Mammary epithelial cell (primary cell): ENCODE data around the gene UBAC2.

Source experiments
- CTCF ChIP-seq, 2 donors: IDR thresholded peaks in 1 of 2; conservative IDR thresholded peaks in 1 of 2; 2 replicates each; pipeline ENCODE4 v1.5.1; 2011 to 2012; ENCODE audit warnings: inconsistent platforms in 2 of 2, low read length in 2 of 2, mild to moderate bottlenecking in 2 of 2, control low read depth in 1 of 2, low read depth in 1 of 2; ENCODE audit not compliant: insufficient read depth in 1 of 2; ENCODE audit errors: extremely low read depth in 1 of 2
- EZH2 ChIP-seq: IDR thresholded peaks from 2 replicates; pipeline ENCODE4 v1.6.1; 2012; ENCODE audit warnings: low read length, inconsistent platforms, borderline replicate concordance

GRCh38 chr13:99190147-99190985, 10.3 kb upstream of the UBAC2 start:
- TF ChIP-seq CTCF (conservative IDR thresholded peaks at IDR 0.05 in 1 of 2, IDR thresholded peaks at IDR 0.05 in 1 of 2; ENCODE audit: extremely low read depth in 1 of 2, insufficient read depth in 1 of 2, low read depth in 1 of 2, low read length in 2 of 2) (no peak), EZH2 (no peak)
